GM23338 (cell line): ENCODE measurements around the gene FAM98C. TPM values are rescaled to one million over a fixed set of nuclear protein-coding genes. Genes with fewer than 3 reads are reported as not detected.

Source experiments
- ATAC-seq: fragments of 200-7000 bp; cut with Tn5 transposase; 3 replicates; pipeline ENCODE4 v1.9.1; 2020
- DNase-seq: peaks from one replicate; pipeline ENCODE4 v3.0.0-alpha.2; 2015; ENCODE audit warnings: low spot score
- H2AFZ ChIP-seq: fragments of 200-600 bp; sonication (generic); 2 replicates; pipeline ENCODE4 v1.8.0; 2016; ENCODE audit warnings: antibody characterized with exemption, mild to moderate bottlenecking, moderate library complexity
- H3F3A ChIP-seq: fragments of 200-600 bp; sonication (generic); replicated peaks from 2 replicates; pipeline ENCODE4 v1.8.0; 2017; ENCODE audit warnings: antibody characterized with exemption, mixed run types, low read depth
- H3K27ac ChIP-seq: fragments of 200-600 bp; sonication (generic); 2 replicates; pipeline ENCODE4 v1.6.1; 2016; ENCODE audit warnings: low read depth
- H3K27me3 ChIP-seq: fragments of 200-600 bp; sonication (generic); 2 replicates; pipeline ENCODE4 v1.8.0; 2016; ENCODE audit warnings: mild to moderate bottlenecking, mixed run types, moderate library complexity; ENCODE audit not compliant: insufficient read depth
- H3K36me3 ChIP-seq: fragments of 200-600 bp; sonication (generic); 2 replicates; pipeline ENCODE4 v1.8.0; 2016; ENCODE audit warnings: mild to moderate bottlenecking; ENCODE audit not compliant: insufficient read depth
- H3K4me1 ChIP-seq: fragments of 200-600 bp; sonication (generic); 2 replicates; pipeline ENCODE4 v1.8.0; 2016; ENCODE audit warnings: mild to moderate bottlenecking, moderate library complexity; ENCODE audit not compliant: insufficient read depth
- H3K4me2 ChIP-seq: fragments of 200-600 bp; sonication (generic); 2 replicates; pipeline ENCODE4 v1.7.1; 2017; ENCODE audit warnings: mixed run types
- H3K4me3 ChIP-seq: fragments of 200-600 bp; sonication (generic); 2 replicates; pipeline ENCODE4 v1.6.1; 2016; ENCODE audit warnings: mixed run types
- H3K79me2 ChIP-seq: fragments of 200-600 bp; sonication (generic); replicated peaks from 2 replicates; pipeline ENCODE4 v1.8.0; 2017; ENCODE audit warnings: mild to moderate bottlenecking; ENCODE audit not compliant: insufficient read depth
- H3K9me2 ChIP-seq: fragments of 200-600 bp; sonication (generic); 2 replicates; pipeline ENCODE4 v1.8.0; 2017; ENCODE audit not compliant: insufficient read depth
- H4K20me1 ChIP-seq: fragments of 200-600 bp; sonication (generic); replicated peaks from 2 replicates; pipeline ENCODE4 v1.8.0; 2017; ENCODE audit warnings: mild to moderate bottlenecking; ENCODE audit not compliant: insufficient read depth
- H3K27ac Mint-ChIP-seq: 2 replicates; pipeline ENCODE4 v1.8.0; 2020; ENCODE audit warnings: inconsistent platforms, mild to moderate bottlenecking, moderate library complexity, mixed read lengths
- H3K27me3 Mint-ChIP-seq: 3 replicates; pipeline ENCODE4 v1.8.0; 2022; ENCODE audit warnings: low read depth, mild to moderate bottlenecking, moderate library complexity, mixed read lengths, inconsistent platforms; ENCODE audit not compliant: insufficient read depth, poor library complexity
- H3K36me3 Mint-ChIP-seq: 3 replicates; pipeline ENCODE4 v1.8.0; 2021; ENCODE audit warnings: low read depth, mild to moderate bottlenecking, inconsistent platforms, moderate library complexity, mixed read lengths
- H3K4me1 Mint-ChIP-seq: 3 replicates; pipeline ENCODE4 v1.8.0; 2020; ENCODE audit warnings: mild to moderate bottlenecking, inconsistent platforms, mixed read lengths
- H3K4me3 Mint-ChIP-seq: 3 replicates; pipeline ENCODE4 v1.8.0; 2021; ENCODE audit warnings: moderate library complexity, mild to moderate bottlenecking, inconsistent platforms, mixed read lengths
- H3K9me3 Mint-ChIP-seq: 3 replicates; pipeline ENCODE4 v1.8.0; 2020; ENCODE audit warnings: moderate library complexity, mild to moderate bottlenecking, inconsistent platforms, mixed read lengths
- CREB1 ChIP-seq: fragments of 250-450 bp; sonication (Bioruptor Pico); IDR thresholded peaks from 2 replicates; pipeline ENCODE4 v1.5.0; 2020; ENCODE audit warnings: low read depth, mild to moderate bottlenecking, moderate library complexity
- EZH2 ChIP-seq: fragments of 200-600 bp; sonication (generic); IDR thresholded peaks from one replicate; pipeline ENCODE4 v1.8.0; 2017; ENCODE audit warnings: antibody characterized with exemption, mild to moderate bottlenecking, low read depth; ENCODE audit not compliant: unreplicated experiment
- EZH2phosphoT487 ChIP-seq: fragments of 200-600 bp; sonication (generic); IDR thresholded peaks from one replicate; pipeline ENCODE4 v1.8.1; 2018; ENCODE audit warnings: antibody characterized with exemption; ENCODE audit not compliant: unreplicated experiment
- JUNB ChIP-seq: IDR thresholded peaks from one replicate; pipeline ENCODE4 v1.6.1; 2016; ENCODE audit warnings: antibody characterized with exemption; ENCODE audit not compliant: unreplicated experiment
- NANOG ChIP-seq: IDR thresholded peaks from 2 replicates; pipeline ENCODE4 v1.6.1; 2016; ENCODE audit warnings: antibody characterized with exemption, borderline replicate concordance
- POLR2AphosphoS5 ChIP-seq: IDR thresholded peaks from 2 replicates; pipeline ENCODE4 v1.6.1; 2016; ENCODE audit warnings: antibody characterized with exemption, low read depth
- REST ChIP-seq: IDR thresholded peaks from one replicate; pipeline ENCODE4 v1.6.1; 2018; ENCODE audit warnings: antibody characterized with exemption; ENCODE audit not compliant: unreplicated experiment
- STAT1 ChIP-seq: IDR thresholded peaks from one replicate; pipeline ENCODE4 v1.6.1; 2016; ENCODE audit warnings: antibody characterized with exemption; ENCODE audit not compliant: unreplicated experiment
- ZNF114 ChIP-seq: fragments of 250-450 bp; sonication (Bioruptor Pico); IDR thresholded peaks from 2 replicates; pipeline ENCODE4 v1.5.0; 2020; ENCODE audit warnings: mild to moderate bottlenecking, moderate library complexity
- ZNF331 ChIP-seq: fragments of 250-450 bp; sonication (Bioruptor Pico); IDR thresholded peaks from 2 replicates; pipeline ENCODE4 v1.5.0; 2020; ENCODE audit warnings: low read depth, mild to moderate bottlenecking, moderate library complexity
- polyA plus RNA-seq: library from polyadenylated mRNA; unstranded; fragments of >200 nt; fragmentation: Nextera tagmentation; extraction: Ambion mirVana; gene quantifications from 2 replicates; pipeline ENCODE4 v1.2.1, GENCODE V29; 2016
- total RNA-seq: library from RNA; depleted of rRNA; stranded (reverse); fragments of >200 nt; shearing (Covaris generic); gene quantifications from 2 replicates; pipeline ENCODE4 v1.2.3, GENCODE V29; 2014
- TF ChIP-seq, protein P1 (sequence below): fragments of 250-450 bp; sonication (Bioruptor Pico); IDR thresholded peaks from 2 replicates; pipeline ENCODE4 v1.5.0; 2020; ENCODE audit warnings: mild to moderate bottlenecking, moderate library complexity

Gene FAM98C
- total and polyA plus RNA-seq, 2 experiments from 2014 or later, result 4.3 to 7.6 TPM

DNA sequence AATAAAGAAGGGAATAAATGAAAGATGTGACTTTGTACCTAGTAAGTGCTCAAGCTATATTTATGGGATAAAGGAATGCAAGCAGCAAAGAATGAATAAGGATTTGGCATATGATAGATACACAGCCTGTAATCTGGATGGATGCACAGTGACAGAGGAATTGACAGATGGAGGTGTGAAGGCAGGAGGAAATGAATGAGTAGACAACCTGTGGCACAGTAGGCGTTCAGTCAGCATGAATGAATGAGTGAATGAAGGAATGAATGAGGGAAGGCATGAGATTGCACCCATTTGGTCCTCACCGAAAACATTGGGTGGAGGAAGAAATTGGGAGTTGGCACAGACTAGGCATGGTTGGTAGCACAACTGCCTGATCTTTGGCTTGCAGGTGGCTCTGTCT, 33.3 kb upstream of the FAM98C start:
- H3K36me3 Mint-ChIP-seq, result no peaks in the 10 kb centered on the region; the same call in 2 of the 3 replicates
- peaks cover 15% of the 10 kb centered on the region for H3K27me3 Mint-ChIP-seq
- Histone ChIP-seq H3K9me2 (no peaks in the 10 kb centered on the region), H3K27me3 (no peaks in the 10 kb centered on the region), H4K20me1 (no peaks in the 10 kb centered on the region), H3K4me2 (no peak overlapping the region), H3K4me1 (peaks cover 5% of the 10 kb centered on the region; the same call in 1 of the 2 replicates), H2AFZ (no peak overlapping the region), H3K36me3 (no peaks in the 10 kb centered on the region), H3K4me3 (no peak overlapping the region), H3K79me2 (no peaks in the 10 kb centered on the region), H3K27ac (no peak overlapping the region), H3F3A (no peaks in the 10 kb centered on the region)
- H3K4me3 Mint-ChIP-seq, result no peak overlapping the region
- ATAC-seq (no peak), DNase-seq (no peak)
- 0 out of 3 replicates have a peak, but pooled peaks cover 2% of the 10 kb centered on the region for H3K4me1 Mint-ChIP-seq
- H3K9me3 Mint-ChIP-seq, result peaks cover 3% of the 10 kb centered on the region; the same call in 1 of the 3 replicates
- no peak overlapping the region for H3K27ac Mint-ChIP-seq
- no peak for TF ChIP-seq ZNF331 (CRISPR knock-in tag)
- TF ChIP-seq EZH2, result no peak
- no peak for TF ChIP-seq STAT1
- no peak for TF ChIP-seq POLR2AphosphoS5
- TF ChIP-seq EZH2phosphoT487, result no peak
- TF ChIP-seq JUNB, result no peak

DNA sequence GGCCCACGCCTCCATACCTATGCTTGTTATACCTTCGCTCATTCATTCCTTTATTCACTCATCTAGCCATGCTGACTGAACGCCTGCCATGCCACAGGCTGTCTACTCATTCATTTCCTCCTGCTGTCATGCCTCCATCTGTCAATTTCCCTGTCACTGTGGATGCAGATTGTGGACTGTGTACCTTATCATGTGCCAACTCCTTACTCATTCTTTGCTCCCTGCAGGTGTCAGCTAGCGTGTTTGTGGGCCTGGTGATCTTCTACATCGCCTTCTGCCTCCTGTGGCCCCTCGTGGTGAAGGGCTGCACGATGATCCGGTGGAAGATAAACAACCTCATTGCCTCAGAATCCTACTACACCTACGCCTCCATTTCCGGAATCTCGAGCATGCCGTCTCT, 32.6 kb upstream of the FAM98C start:
- Mint-ChIP-seq H3K36me3 (peaks cover 3% of the 10 kb centered on the region; the same call in 1 of the 3 replicates), H3K27ac (no peak overlapping the region), H3K4me3 (no peak overlapping the region; the same call in 2 of the 3 replicates), H3K9me3 (no peaks in the 10 kb centered on the region; the same call in 2 of the 3 replicates), H3K27me3 (peaks cover 16% of the 10 kb centered on the region), H3K4me1 (peaks cover 6% of the 10 kb centered on the region)
- Histone ChIP-seq H3K4me3 (no peak overlapping the region), H3K79me2 (peaks cover 5% of the 10 kb centered on the region), H3K36me3 (no peaks in the 10 kb centered on the region), H4K20me1 (no peaks in the 10 kb centered on the region), H3K9me2 (no peaks in the 10 kb centered on the region), H3K4me2 (no peak overlapping the region), H2AFZ (no peak overlapping the region), H3K4me1 (peaks cover 5% of the 10 kb centered on the region; the same call in 1 of the 2 replicates), H3K27me3 (no peaks in the 10 kb centered on the region), H3K27ac (no peak overlapping the region), H3F3A (no peaks in the 10 kb centered on the region)
- no peak for ATAC-seq
- no peak for DNase-seq
- TF ChIP-seq ZNF114 (CRISPR knock-in tag) (no peak), EZH2 (no peak), EZH2phosphoT487 (no peak), NANOG (no peak), CREB1 (CRISPR knock-in tag) (no peak), ZNF331 (CRISPR knock-in tag) (no peak), REST (no peak), JUNB (no peak)
- TF ChIP-seq, protein P1, sequence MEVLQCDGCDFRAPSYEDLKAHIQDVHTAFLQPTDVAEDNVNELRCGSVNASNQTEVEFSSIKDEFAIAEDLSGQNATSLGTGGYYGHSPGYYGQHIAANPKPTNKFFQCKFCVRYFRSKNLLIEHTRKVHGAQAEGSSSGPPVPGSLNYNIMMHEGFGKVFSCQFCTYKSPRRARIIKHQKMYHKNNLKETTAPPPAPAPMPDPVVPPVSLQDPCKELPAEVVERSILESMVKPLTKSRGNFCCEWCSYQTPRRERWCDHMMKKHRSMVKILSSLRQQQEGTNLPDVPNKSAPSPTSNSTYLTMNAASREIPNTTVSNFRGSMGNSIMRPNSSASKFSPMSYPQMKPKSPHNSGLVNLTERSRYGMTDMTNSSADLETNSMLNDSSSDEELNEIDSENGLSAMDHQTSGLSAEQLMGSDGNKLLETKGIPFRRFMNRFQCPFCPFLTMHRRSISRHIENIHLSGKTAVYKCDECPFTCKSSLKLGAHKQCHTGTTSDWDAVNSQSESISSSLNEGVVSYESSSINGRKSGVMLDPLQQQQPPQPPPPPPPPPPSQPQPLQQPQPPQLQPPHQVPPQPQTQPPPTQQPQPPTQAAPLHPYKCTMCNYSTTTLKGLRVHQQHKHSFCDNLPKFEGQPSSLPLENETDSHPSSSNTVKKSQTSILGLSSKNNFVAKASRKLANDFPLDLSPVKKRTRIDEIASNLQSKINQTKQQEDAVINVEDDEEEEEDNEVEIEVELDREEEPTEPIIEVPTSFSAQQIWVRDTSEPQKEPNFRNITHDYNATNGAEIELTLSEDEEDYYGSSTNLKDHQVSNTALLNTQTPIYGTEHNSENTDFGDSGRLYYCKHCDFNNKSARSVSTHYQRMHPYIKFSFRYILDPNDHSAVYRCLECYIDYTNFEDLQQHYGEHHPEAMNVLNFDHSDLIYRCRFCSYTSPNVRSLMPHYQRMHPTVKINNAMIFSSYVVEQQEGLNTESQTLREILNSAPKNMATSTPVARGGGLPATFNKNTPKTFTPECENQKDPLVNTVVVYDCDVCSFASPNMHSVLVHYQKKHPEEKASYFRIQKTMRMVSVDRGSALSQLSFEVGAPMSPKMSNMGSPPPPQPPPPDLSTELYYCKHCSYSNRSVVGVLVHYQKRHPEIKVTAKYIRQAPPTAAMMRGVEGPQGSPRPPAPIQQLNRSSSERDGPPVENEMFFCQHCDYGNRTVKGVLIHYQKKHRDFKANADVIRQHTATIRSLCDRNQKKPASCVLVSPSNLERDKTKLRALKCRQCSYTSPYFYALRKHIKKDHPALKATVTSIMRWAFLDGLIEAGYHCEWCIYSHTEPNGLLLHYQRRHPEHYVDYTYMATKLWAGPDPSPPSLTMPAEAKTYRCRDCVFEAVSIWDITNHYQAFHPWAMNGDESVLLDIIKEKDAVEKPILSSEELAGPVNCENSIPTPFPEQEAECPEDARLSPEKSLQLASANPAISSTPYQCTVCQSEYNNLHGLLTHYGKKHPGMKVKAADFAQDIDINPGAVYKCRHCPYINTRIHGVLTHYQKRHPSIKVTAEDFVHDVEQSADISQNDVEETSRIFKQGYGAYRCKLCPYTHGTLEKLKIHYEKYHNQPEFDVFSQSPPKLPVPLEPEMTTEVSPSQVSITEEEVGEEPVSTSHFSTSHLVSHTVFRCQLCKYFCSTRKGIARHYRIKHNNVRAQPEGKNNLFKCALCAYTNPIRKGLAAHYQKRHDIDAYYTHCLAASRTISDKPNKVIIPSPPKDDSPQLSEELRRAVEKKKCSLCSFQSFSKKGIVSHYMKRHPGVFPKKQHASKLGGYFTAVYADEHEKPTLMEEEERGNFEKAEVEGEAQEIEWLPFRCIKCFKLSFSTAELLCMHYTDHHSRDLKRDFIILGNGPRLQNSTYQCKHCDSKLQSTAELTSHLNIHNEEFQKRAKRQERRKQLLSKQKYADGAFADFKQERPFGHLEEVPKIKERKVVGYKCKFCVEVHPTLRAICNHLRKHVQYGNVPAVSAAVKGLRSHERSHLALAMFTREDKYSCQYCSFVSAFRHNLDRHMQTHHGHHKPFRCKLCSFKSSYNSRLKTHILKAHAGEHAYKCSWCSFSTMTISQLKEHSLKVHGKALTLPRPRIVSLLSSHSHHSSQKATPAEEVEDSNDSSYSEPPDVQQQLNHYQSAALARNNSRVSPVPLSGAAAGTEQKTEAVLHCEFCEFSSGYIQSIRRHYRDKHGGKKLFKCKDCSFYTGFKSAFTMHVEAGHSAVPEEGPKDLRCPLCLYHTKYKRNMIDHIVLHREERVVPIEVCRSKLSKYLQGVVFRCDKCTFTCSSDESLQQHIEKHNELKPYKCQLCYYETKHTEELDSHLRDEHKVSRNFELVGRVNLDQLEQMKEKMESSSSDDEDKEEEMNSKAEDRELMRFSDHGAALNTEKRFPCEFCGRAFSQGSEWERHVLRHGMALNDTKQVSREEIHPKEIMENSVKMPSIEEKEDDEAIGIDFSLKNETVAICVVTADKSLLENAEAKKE (CRISPR knock-in tag), result no peak
